GM19023 (cell line): ENCODE data around the gene GMDS.

Source experiments
- ATAC-seq: cut with Tn5 transposase; IDR thresholded peaks from one replicate; pipeline ENCODE4 v1.9.1; 2021; ENCODE audit warnings: mild to moderate bottlenecking, moderate library complexity; ENCODE audit not compliant: unreplicated experiment

GMDS gene

GRCh38 chr6:1601158-1602048, 644.0 kb downstream of the GMDS start:
- ATAC-seq: no peak

GRCh38 chr6:1600764-1601157, 644.6 kb downstream of the GMDS start:
- ATAC-seq: no peak

- ATAC-seq: no peak
Observed at GRCh38 chr6:1600063-1600763, 645.2 kb downstream of the GMDS start.

GRCh38 chr6:1599469-1599868, 645.9 kb downstream of the GMDS start:
- ATAC-seq: no peak

- ATAC-seq: no peak
Observed at GRCh38 chr6:1598886-1599285, 646.5 kb downstream of the GMDS start.

- no peak for ATAC-seq
Observed at GRCh38 chr6:1598433-1598832, 647.0 kb downstream of the GMDS start.

GRCh38 chr6:1597924-1598323, 647.5 kb downstream of the GMDS start:
- no peak for ATAC-seq

GRCh38 chr6:1597121-1597744, 648.2 kb downstream of the GMDS start:
- ATAC-seq: no peak

GRCh38 chr6:1596088-1596852, 649.1 kb downstream of the GMDS start:
- ATAC-seq: no peak

GRCh38 chr6:1595271-1596087, 649.9 kb downstream of the GMDS start:
- ATAC-seq: no peak

GRCh38 chr6:1594445-1595200, 650.8 kb downstream of the GMDS start:
- no peak for ATAC-seq

- no peak for ATAC-seq
Observed at GRCh38 chr6:1593958-1594314, 651.5 kb downstream of the GMDS start.

GRCh38 chr6:1593286-1593957, 652.0 kb downstream of the GMDS start:
- ATAC-seq: no peak

GRCh38 chr6:1592852-1593251, 652.6 kb downstream of the GMDS start:
- no peak for ATAC-seq

GRCh38 chr6:1591926-1592325, 653.5 kb downstream of the GMDS start:
- ATAC-seq: no peak

GRCh38 chr6:1591243-1591642, 654.2 kb downstream of the GMDS start:
- ATAC-seq: no peak

GRCh38 chr6:1590580-1590979, 654.8 kb downstream of the GMDS start:
- ATAC-seq: no peak

GRCh38 chr6:1589208-1589607, 656.2 kb downstream of the GMDS start:
- ATAC-seq: no peak

GRCh38 chr6:1587977-1588376, 657.4 kb downstream of the GMDS start:
- ATAC-seq: no peak
